B cell (primary cell): ENCODE measurements around the gene TBCCD1.

Experiments used
- EZH2 ChIP-seq: IDR thresholded peaks from 2 replicates; pipeline ENCODE4 v1.6.1; 2012; ENCODE audit warnings: borderline replicate concordance, low read depth, mild to moderate bottlenecking, moderate library complexity, low read length; ENCODE audit not compliant: insufficient read depth, poor library complexity, severe bottlenecking
- TF ChIP-seq, protein P1 (sequence below): fragments of 200-600 bp; IDR thresholded peaks from one replicate; pipeline ENCODE4 v1.8.0; 2022; ENCODE audit warnings: antibody characterized with exemption, mild to moderate bottlenecking

DNA sequence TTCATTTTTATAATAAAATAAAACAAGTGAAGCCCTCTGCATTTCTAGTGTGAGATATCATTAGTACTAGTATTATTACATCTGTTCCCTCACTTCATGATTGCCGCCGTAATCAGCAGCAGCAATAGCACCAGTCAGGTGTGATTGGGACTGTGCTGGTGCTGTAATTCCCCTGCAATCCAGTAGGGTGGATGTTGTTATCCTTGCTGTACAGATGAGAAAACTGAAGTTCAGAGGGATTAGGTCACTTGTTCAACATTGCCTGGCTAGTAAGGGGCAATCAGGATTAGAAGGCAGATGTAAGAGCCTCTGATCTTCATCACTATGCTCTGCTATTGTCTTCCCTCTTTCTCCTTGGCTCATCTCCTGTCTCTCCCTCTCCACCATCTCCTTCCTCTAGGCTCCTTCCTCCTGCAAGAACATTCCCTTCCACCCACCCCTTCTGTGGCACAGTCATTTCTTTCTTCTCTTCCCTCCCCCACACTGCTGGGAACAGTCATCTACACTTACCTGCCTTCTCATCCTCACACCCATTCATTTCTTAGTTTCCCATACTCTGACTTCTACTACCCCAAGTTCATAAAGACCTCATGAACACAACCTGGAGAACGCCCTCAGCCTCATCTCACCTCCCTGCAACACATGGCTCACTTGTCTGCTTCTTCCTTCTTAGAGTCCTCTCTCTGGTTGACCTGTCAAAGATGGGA lies 52.7 kb downstream of the TBCCD1 start:
- TF ChIP-seq, protein P1, sequence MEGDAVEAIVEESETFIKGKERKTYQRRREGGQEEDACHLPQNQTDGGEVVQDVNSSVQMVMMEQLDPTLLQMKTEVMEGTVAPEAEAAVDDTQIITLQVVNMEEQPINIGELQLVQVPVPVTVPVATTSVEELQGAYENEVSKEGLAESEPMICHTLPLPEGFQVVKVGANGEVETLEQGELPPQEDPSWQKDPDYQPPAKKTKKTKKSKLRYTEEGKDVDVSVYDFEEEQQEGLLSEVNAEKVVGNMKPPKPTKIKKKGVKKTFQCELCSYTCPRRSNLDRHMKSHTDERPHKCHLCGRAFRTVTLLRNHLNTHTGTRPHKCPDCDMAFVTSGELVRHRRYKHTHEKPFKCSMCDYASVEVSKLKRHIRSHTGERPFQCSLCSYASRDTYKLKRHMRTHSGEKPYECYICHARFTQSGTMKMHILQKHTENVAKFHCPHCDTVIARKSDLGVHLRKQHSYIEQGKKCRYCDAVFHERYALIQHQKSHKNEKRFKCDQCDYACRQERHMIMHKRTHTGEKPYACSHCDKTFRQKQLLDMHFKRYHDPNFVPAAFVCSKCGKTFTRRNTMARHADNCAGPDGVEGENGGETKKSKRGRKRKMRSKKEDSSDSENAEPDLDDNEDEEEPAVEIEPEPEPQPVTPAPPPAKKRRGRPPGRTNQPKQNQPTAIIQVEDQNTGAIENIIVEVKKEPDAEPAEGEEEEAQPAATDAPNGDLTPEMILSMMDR = peak; percentile 21
- TF ChIP-seq EZH2 = no peak
